GM12801 (cell line): ENCODE data around the gene XG.

Experiments used
- TF ChIP-seq, protein P1 (sequence below): IDR thresholded peaks from one replicate; pipeline ENCODE4 v1.5.1; 2011; ENCODE audit warnings: control low read depth; ENCODE audit not compliant: insufficient read length; ENCODE audit errors: extremely low read depth

XG gene

DNA sequence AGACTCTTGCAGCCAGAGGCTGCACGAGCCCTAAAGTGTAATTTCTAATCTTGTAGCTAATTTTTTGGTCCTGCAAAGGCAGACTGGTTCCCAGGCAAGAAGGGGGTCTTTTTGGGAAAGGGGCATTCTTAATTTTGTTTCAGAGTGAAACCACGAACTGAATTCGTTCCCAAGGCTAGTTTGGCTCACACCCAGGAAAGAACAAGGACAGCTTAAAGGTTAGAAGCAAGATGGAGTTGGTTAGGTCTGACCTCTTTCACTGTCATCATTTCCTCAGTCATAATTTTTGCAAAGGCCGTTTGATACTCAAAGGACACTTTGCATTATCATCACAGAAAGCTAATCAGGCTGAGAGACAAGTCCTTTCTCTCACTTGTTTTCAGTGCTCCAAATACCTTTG lies 30.9 kb downstream of the XG start:
- TF ChIP-seq, protein P1, sequence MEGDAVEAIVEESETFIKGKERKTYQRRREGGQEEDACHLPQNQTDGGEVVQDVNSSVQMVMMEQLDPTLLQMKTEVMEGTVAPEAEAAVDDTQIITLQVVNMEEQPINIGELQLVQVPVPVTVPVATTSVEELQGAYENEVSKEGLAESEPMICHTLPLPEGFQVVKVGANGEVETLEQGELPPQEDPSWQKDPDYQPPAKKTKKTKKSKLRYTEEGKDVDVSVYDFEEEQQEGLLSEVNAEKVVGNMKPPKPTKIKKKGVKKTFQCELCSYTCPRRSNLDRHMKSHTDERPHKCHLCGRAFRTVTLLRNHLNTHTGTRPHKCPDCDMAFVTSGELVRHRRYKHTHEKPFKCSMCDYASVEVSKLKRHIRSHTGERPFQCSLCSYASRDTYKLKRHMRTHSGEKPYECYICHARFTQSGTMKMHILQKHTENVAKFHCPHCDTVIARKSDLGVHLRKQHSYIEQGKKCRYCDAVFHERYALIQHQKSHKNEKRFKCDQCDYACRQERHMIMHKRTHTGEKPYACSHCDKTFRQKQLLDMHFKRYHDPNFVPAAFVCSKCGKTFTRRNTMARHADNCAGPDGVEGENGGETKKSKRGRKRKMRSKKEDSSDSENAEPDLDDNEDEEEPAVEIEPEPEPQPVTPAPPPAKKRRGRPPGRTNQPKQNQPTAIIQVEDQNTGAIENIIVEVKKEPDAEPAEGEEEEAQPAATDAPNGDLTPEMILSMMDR = no peak

DNA sequence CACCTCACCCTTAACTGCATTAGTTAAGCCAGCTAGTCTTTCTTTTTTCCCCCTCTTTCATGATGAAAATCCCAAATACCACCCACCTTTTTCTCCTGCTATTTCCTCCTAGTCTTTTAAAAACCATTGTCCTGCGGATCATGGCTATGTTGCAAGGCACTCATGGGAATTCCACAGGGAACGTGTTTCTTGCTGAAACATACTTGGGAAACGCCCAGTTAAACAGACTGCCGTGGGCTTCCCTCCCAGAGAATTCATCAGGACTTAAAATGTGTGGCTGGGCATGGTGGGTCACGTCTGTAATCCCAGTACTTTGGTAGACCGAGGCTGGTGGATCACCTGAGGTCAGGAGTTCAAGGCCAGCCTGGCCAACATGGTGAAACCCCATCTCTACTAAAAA lies 32.2 kb downstream of the XG start:
- TF ChIP-seq, protein P1 = no peak

DNA sequence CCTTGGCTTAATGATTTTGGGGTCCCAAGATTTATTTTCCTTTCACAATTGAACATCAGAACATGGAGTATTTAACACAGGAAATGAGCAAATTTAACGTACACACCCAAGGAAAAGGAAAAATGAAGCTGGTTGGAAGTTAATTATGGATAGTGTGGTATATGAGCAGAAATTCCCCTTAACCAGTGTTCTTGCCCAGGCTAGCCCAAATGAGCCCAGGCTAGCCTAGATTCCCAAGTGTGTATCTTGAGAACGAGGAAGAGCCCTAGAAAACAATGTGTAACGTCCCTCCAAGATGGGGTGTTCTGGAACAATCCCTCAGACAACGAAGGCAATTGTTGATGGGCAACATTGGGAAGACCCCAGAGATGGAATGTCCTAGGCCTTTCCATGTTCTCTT lies 33.7 kb downstream of the XG start:
- TF ChIP-seq, protein P1 = no peak

DNA sequence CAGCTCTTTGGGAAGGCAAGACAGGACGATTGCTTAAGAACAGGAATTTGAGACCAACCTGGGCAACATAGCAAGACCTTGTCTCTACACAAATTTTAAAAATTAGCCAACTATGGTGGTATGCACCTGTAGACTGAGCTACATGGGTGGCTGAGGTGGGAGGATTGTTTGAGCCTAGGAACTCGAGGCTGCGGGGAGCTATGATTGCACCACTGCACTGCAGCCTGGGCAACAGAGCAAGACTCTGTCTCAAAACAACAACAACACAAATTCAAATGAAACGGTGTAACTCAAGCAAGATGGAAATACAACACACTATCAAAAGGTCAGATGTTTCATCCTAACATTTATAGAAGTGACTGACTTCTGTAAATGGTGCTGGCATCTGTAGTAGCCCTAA lies 37.1 kb downstream of the XG start:
- TF ChIP-seq, protein P1 = no peak

DNA sequence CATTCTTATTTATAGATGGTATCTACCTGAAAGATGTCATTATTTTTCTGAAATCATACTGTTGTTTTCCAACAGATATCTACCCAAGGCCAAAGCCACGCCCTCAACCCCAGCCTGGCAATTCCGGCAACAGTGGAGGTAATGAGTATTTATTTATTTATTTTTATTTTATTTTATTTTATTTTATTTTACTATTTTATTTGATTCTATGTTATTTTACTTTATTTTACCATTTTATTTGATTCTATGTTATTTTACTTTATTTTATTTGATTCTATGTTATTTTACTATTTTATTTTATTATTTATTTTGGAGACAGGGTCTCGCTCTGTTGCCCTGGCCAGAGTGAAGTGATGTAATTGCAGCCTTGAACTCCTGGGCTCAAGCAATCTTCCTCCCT lies 37.7 kb downstream of the XG start:
- TF ChIP-seq, protein P1 = no peak

DNA sequence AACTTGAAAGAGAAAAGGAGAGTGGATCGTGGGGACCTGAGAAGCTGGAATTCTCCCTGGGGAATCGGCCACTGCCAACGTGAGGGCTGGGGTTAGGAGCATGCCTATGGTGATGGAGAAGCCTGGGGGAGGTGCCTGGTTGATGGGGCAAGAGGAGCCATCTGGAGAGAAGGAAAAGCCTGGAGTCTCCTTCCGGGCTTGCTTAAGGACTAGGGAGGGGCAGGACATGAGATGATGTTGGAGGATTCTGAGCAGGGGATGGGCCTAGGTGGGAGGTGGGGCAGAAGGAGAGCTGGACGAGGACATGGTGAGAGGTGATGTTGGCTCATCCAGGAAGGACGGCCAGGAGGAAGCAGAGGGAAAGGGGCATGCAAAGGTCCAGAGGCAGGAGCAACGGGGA lies 41.9 kb downstream of the XG start:
- TF ChIP-seq, protein P1 = no peak

DNA sequence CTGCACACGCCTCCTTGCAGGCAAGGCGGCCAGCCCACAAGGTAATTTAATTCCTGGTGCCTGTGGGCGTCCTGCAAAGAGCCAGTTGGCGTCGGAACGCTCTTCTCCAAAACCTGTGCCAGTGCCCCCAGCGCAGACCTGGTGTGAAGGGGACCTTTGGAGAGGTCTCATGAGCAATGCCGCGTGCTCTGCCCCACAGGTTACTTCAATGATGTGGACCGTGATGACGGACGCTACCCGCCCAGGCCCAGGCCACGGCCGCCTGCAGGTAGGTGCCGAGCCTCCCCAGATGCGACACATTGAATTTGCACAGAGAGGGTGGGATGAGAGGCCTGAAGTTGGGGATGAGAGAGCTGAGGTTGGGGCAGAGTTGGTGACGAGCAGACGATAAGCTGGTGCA lies 42.5 kb downstream of the XG start:
- TF ChIP-seq, protein P1 = no peak

DNA sequence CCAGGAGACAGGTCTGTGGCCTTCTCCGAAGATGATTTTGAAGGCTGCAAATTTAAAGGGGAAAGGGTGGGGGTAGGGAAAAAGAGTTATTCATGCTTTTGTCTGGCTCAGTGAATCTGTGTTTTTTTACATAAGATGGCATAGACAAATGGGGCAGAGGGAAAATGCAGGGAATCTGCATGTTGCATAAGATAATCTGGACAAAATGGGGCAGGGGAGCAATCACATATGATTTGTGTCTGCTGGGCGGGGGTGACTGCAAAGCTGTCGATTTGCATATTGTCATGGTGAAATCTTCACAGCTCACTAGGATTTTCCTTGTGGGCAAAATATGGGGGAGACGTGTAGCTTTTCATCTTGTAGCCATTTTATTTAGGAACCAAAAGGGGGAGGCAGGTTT lies 47.5 kb downstream of the XG start:
- TF ChIP-seq, protein P1 = no peak
